HepG2 (cell line): ENCODE measurements around the gene LRP1B. TPM values are rescaled to one million over a fixed set of nuclear protein-coding genes. Genes with fewer than 3 reads are reported as not detected.

Source experiments
- ATAC-seq: fragments of 200-7000 bp; cut with Tn5 transposase; 3 replicates; pipeline ENCODE4 v1.9.1; 2020; ENCODE audit warnings: mild to moderate bottlenecking, moderate library complexity
- BruUV-seq: library from RNA; stranded (reverse); fragments of 400-500 nt; replicated peaks from 2 replicates; lab custom pipeline; 2021; lab: Mats Ljungman, UMichigan
- CTCF ChIA-PET: fragments of 300-600 bp; formaldehyde crosslinking; extraction: SDS; loops from one replicate; lab custom pipeline; 2021; ENCODE audit warnings: low total read pairs, inconsistent platforms, low intra/inter-chr PET ratio; lab: Yijun Ruan, JAX
- POLR2A ChIA-PET: fragments of 350-600 bp; sonication (Branson Sonifier 250); formaldehyde crosslinking; loops from one replicate; lab custom pipeline; 2020; ENCODE audit warnings: antibody characterized with exemption, inconsistent platforms; lab: Yijun Ruan, JAX
- DNase-seq: peaks from one replicate; pipeline ENCODE4 v3.0.0-alpha.2; 2015; ENCODE audit warnings: low spot score
- FAIRE-seq: peaks from 3 replicates; lab custom pipeline; 2011; peaks lifted over from hg19 to GRCh38; lab: Jason Lieb, UNC
- H2AFZ ChIP-seq: one replicate; pipeline ENCODE4 v1.6.1; 2011; ENCODE audit warnings: low read length, inconsistent platforms
- H3K27ac ChIP-seq: fragments of 300-600 bp; 3 replicates; pipeline ENCODE4 v1.8.0; 2011; ENCODE audit warnings: mixed run types, mild to moderate bottlenecking, mixed read lengths, low read length, inconsistent platforms; ENCODE audit not compliant: insufficient read depth; ENCODE audit errors: extremely low read length
- H3K27me3 ChIP-seq, 2 experiments: fragments of 200-600 bp in 1 of 2; 2 replicates in 1 of 2; 3 replicates in 1 of 2; pipeline versions ENCODE4 v1.6.0 to v1.8.0; 2011; ENCODE audit warnings: low read length in 2 of 2, mild to moderate bottlenecking in 2 of 2, moderate library complexity in 2 of 2, inconsistent platforms in 1 of 2; ENCODE audit not compliant: insufficient read depth in 2 of 2, control insufficient read depth in 1 of 2
- H3K36me3 ChIP-seq, 2 experiments: fragments of 200-600 bp in 1 of 2; replicated peaks in 1 of 2; 2 replicates in 1 of 2; 3 replicates in 1 of 2; pipeline versions ENCODE4 v1.5.1 to v1.8.0; 2011; ENCODE audit warnings: low read length in 2 of 2, inconsistent platforms in 1 of 2; ENCODE audit not compliant: insufficient read depth in 2 of 2, control insufficient read depth in 1 of 2
- H3K4me1 ChIP-seq: 2 replicates; pipeline ENCODE4 v1.5.1; 2012; ENCODE audit warnings: low read length, inconsistent platforms; ENCODE audit not compliant: insufficient read depth
- H3K4me2 ChIP-seq: 2 replicates; pipeline ENCODE4 v1.6.0; 2011; ENCODE audit warnings: low read depth, low read length, inconsistent platforms
- H3K4me3 ChIP-seq, 3 experiments: fragments of 200-600 bp in 1 of 3; sonication (generic), shearing (Covaris generic) in 1 of 3; replicated peaks in 1 of 3; 2 replicates each; pipeline ENCODE4 v1.5.1; 2011 to 2016; ENCODE audit warnings: low read length in 3 of 3, inconsistent platforms in 2 of 3, low read depth in 2 of 3, mild to moderate bottlenecking in 2 of 3, control low read depth in 1 of 3, mixed read lengths in 1 of 3; ENCODE audit not compliant: insufficient read depth in 1 of 3
- H3K79me2 ChIP-seq: one replicate; pipeline ENCODE4 v1.6.1; 2011; ENCODE audit warnings: low read length, inconsistent platforms; ENCODE audit not compliant: insufficient read depth
- H3K9ac ChIP-seq: 2 replicates; pipeline ENCODE4 v1.6.0; 2011; ENCODE audit warnings: mild to moderate bottlenecking, low read depth, low read length, inconsistent platforms; ENCODE audit not compliant: insufficient read depth
- H3K9me3 ChIP-seq: 2 replicates; pipeline ENCODE4 v1.5.1; 2012; ENCODE audit warnings: mild to moderate bottlenecking, low read length
- H4K20me1 ChIP-seq: 2 replicates; pipeline ENCODE4 v1.6.0; 2011; ENCODE audit warnings: inconsistent platforms, mild to moderate bottlenecking, low read length, moderate library complexity; ENCODE audit not compliant: insufficient read depth
- ARNT2 ChIP-seq: sonication (generic); formaldehyde crosslinking; IDR thresholded peaks from 2 replicates; pipeline ENCODE4 v1.8.0; 2022; ENCODE audit warnings: mild to moderate bottlenecking, low read depth, missing genetic modification reagents, moderate library complexity
- ASH2L ChIP-seq: fragments of 300-600, 200-600 bp; sonication (generic); IDR thresholded peaks from 2 replicates; pipeline ENCODE4 v1.7.0; 2017; ENCODE audit warnings: low read depth, mild to moderate bottlenecking, moderate library complexity, mixed read lengths, low read length; ENCODE audit not compliant: insufficient read length
- CBX2 ChIP-seq, 2 experiments: fragments of 200-600 bp in 1 of 2; sonication (generic); formaldehyde crosslinking in 1 of 2; IDR thresholded peaks; 2 replicates each; pipeline versions ENCODE4 v1.7.0 to v1.8.1; 2018 to 2022; ENCODE audit warnings: low read depth in 2 of 2, low read length in 1 of 2, mild to moderate bottlenecking in 1 of 2, missing genetic modification reagents in 1 of 2
- EHMT2 ChIP-seq: fragments of 200-600 bp; sonication (generic); IDR thresholded peaks from 2 replicates; pipeline ENCODE4 v1.7.0; 2017; ENCODE audit warnings: antibody characterized with exemption, low read depth, low read length, borderline replicate concordance
- ZNF547 ChIP-seq: sonication (generic); formaldehyde crosslinking; IDR thresholded peaks from 2 replicates; pipeline ENCODE4 v1.5.1; 2020; ENCODE audit warnings: mild to moderate bottlenecking, missing genetic modification reagents
- WGBS: methylation state at CpG from one replicate; pipeline ENCODE4 v1.1.6; 2017; ENCODE audit warnings: low lambda C conversion rate; 5-methylcytosine and 5-hydroxymethylcytosine counted together
- in situ Hi-C: cut with HindIII; loops from 2 replicates; pipeline ENCODE4 v1.10.0; 2017; ENCODE audit warnings: low pct_unique_long_range_greater_than_20kb; ENCODE audit not compliant: extremely low pct_ligation_motif_present
- intact Hi-C: fragments of 100-400 bp; cut with micrococcal nuclease; formaldehyde crosslinking; loops from one replicate; pipeline ENCODE4 v1.10.0; 2022; ENCODE audit not compliant: unreplicated experiment
- polyA plus RNA-seq, 8 experiments: library from polyadenylated mRNA; depleted of rRNA in 3 of 8; stranded (reverse) in 7 of 8; unstranded in 1 of 8; fragments of >200 nt; fragmentation: Illumina TruSeq in 4 of 8; extraction: Trizol in 4 of 8; gene quantifications; 2 replicates each; pipeline versions ENCODE4 v1.2.1 to v1.2.3, GENCODE V29; 2011 to 2016; ENCODE audit warnings: low read depth in 4 of 8, missing spikeins in 1 of 8, mixed read lengths in 1 of 8; ENCODE audit not compliant: insufficient read depth in 1 of 8
- total RNA-seq, 5 experiments: library from RNA; depleted of rRNA; stranded (reverse); fragments of >200 nt; fragmentation: Illumina TruSeq; extraction: Trizol; gene quantifications; 2 replicates each; pipeline ENCODE4 v1.2.3, GENCODE V29; 2016; ENCODE audit warnings: low read depth in 1 of 5
- TF ChIP-seq, protein P1 (sequence below): IDR thresholded peaks from 2 replicates; pipeline ENCODE4 v1.4.0; 2020; ENCODE audit warnings: mild to moderate bottlenecking, missing genetic modification reagents
- TF ChIP-seq, protein P2 (sequence below): sonication (generic); formaldehyde crosslinking; IDR thresholded peaks from 2 replicates; pipeline ENCODE4 v1.5.1; 2020; ENCODE audit warnings: mild to moderate bottlenecking, missing genetic modification reagents, moderate library complexity

LRP1B gene
- total and polyA plus RNA-seq, 2 of the 13 experiments (the other 11 are each of a cell fraction or from before 2014, with no cell fraction given) = 0.04 TPM; not detected in 1

DNA sequence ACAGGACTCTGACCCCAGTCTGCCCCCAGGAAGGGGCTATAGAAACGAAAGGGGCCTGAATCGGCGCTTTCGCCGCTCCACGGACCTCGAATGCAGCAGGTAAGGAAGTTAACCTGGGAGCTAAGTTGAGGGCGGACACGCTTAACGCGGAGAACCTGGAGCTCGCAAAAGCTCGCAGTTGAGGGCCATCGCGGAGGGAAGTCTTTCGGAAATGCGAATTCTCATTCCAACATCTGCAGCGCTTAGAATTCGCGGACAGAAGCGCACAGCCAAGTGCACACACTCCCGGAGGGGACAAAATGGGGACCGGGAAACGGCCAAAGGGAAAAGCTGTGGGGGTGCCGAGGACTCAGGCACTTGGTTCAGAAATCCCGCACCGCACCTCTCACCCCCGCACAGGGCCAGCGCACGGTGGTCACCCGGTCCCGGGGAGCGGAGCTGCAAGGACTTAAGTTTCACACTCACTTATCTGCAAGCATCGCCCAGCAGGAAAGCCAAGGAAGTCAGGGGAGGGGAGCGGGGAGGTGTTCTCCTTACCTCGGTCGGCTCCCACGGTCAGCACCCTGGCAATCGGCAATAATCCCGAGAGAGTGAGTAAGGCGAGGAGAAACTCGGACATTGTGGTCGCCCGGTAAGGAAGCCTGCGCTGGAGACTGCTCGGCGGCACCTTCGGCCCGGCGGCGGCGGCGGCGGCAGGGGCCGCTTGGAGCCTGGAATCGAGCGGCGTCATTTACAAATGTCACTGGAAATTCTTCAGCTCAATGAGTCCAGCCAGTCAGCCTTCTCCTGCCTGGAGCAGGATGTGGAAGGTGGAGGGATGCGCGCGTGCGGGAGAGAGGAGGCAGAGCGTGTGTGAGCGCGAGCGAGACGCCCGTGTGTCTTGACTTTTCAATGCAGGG is 456 bp downstream of the LRP1B start:
- H4K20me1 ChIP-seq = no peaks in the 10 kb centered on the region
- H3K4me2 ChIP-seq = peak overlapping the region; percentile 99
- no TSS peak for BruUV-seq
- ChIA-PET CTCF (no interaction called here), POLR2A (no interaction called here)
- H2AFZ ChIP-seq = no peak overlapping the region
- intact Hi-C loops = no loop called here
- in situ Hi-C loops = no loop called here
- peaks cover 19% of the 10 kb centered on the region for H3K4me1 ChIP-seq
- peak overlapping the region; percentile 50 to 69 (median 52) for H3K4me3 ChIP-seq
- no peaks in the 10 kb centered on the region for H3K79me2 ChIP-seq
- peak; percentile 85 for ATAC-seq
- H3K27ac ChIP-seq = no peak overlapping the region
- peak overlapping the region; percentile 18; the same call in 1 of the 2 replicates for H3K9ac ChIP-seq
- H3K9me3 ChIP-seq = no peaks in the 10 kb centered on the region
- H3K27me3 ChIP-seq = peaks cover 4 to 27% of the 10 kb centered on the region in 2 experiments; a peak in 4 of 5 replicates
- DNase-seq = peak; percentile 15
- 12% methylated on average over 67 of the region's 68 CpGs for WGBS
- no peak for FAIRE-seq
- H3K36me3 ChIP-seq = no peaks in the 10 kb centered on the region
- TF ChIP-seq CBX2 (IDR thresholded peaks at IDR 0.05; ENCODE audit: low read depth, low read length) = no peak; the same call in 1 of the 2 replicates
- 0 out of 2 replicates have a peak, but pooled peaks have one; percentile 18 for TF ChIP-seq CBX2 (CRISPR knock-in tag; IDR thresholded peaks at IDR 0.05; ENCODE audit: low read depth)
- TF ChIP-seq EHMT2 = no peak
- no peak for TF ChIP-seq ARNT2 (CRISPR knock-in tag)
- TF ChIP-seq, protein P1, sequence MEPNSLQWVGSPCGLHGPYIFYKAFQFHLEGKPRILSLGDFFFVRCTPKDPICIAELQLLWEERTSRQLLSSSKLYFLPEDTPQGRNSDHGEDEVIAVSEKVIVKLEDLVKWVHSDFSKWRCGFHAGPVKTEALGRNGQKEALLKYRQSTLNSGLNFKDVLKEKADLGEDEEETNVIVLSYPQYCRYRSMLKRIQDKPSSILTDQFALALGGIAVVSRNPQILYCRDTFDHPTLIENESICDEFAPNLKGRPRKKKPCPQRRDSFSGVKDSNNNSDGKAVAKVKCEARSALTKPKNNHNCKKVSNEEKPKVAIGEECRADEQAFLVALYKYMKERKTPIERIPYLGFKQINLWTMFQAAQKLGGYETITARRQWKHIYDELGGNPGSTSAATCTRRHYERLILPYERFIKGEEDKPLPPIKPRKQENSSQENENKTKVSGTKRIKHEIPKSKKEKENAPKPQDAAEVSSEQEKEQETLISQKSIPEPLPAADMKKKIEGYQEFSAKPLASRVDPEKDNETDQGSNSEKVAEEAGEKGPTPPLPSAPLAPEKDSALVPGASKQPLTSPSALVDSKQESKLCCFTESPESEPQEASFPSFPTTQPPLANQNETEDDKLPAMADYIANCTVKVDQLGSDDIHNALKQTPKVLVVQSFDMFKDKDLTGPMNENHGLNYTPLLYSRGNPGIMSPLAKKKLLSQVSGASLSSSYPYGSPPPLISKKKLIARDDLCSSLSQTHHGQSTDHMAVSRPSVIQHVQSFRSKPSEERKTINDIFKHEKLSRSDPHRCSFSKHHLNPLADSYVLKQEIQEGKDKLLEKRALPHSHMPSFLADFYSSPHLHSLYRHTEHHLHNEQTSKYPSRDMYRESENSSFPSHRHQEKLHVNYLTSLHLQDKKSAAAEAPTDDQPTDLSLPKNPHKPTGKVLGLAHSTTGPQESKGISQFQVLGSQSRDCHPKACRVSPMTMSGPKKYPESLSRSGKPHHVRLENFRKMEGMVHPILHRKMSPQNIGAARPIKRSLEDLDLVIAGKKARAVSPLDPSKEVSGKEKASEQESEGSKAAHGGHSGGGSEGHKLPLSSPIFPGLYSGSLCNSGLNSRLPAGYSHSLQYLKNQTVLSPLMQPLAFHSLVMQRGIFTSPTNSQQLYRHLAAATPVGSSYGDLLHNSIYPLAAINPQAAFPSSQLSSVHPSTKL (CRISPR knock-in tag) = peak; percentile 24; the same call in 1 of the 2 replicates
- peak; percentile 42 for TF ChIP-seq ASH2L
- TF ChIP-seq ZNF547 (CRISPR knock-in tag) = 0 out of 2 replicates have a peak, but pooled peaks have one; percentile 54
- TF ChIP-seq, protein P2, sequence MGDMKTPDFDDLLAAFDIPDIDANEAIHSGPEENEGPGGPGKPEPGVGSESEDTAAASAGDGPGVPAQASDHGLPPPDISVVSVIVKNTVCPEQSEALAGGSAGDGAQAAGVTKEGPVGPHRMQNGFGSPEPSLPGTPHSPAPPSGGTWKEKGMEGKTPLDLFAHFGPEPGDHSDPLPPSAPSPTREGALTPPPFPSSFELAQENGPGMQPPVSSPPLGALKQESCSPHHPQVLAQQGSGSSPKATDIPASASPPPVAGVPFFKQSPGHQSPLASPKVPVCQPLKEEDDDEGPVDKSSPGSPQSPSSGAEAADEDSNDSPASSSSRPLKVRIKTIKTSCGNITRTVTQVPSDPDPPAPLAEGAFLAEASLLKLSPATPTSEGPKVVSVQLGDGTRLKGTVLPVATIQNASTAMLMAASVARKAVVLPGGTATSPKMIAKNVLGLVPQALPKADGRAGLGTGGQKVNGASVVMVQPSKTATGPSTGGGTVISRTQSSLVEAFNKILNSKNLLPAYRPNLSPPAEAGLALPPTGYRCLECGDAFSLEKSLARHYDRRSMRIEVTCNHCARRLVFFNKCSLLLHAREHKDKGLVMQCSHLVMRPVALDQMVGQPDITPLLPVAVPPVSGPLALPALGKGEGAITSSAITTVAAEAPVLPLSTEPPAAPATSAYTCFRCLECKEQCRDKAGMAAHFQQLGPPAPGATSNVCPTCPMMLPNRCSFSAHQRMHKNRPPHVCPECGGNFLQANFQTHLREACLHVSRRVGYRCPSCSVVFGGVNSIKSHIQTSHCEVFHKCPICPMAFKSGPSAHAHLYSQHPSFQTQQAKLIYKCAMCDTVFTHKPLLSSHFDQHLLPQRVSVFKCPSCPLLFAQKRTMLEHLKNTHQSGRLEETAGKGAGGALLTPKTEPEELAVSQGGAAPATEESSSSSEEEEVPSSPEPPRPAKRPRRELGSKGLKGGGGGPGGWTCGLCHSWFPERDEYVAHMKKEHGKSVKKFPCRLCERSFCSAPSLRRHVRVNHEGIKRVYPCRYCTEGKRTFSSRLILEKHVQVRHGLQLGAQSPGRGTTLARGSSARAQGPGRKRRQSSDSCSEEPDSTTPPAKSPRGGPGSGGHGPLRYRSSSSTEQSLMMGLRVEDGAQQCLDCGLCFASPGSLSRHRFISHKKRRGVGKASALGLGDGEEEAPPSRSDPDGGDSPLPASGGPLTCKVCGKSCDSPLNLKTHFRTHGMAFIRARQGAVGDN (CRISPR knock-in tag) = peak; percentile 25; the same call in 1 of the 2 replicates
